SU-DHL-6 (cell line): Measurements from ENCODE around the gene MYO15B.

Experiments used
- CTCF ChIP-seq: fragments of 200-600 bp; sonication (generic); IDR thresholded peaks from one replicate; pipeline ENCODE4 v1.5.1; 2017; ENCODE audit warnings: antibody characterized with exemption, mild to moderate bottlenecking, low read length, moderate library complexity; ENCODE audit not compliant: insufficient read depth, poor library complexity, severe bottlenecking
- EZH2phosphoT487 ChIP-seq: fragments of 200-600 bp; sonication (generic), shearing (Covaris generic); conservative IDR thresholded peaks from 2 replicates; pipeline ENCODE4 v1.6.1; 2018; ENCODE audit warnings: mild to moderate bottlenecking, antibody characterized with exemption, low read length, moderate library complexity, mixed read lengths

- TF ChIP-seq CTCF (no peak), EZH2phosphoT487 (no peak)
These were observed 51.3 kb downstream of the MYO15B start for GRCh38 chr17:75638893-75639292.
